HG03571 (cell line): ENCODE data around the gene SLC10A6.
"Not testable (repeated sequence)": the region's sequence is repeated elsewhere in the genome, so short reads cannot be mapped to it uniquely, and the experiment has no call there.

ENCODE experiments used
- ATAC-seq: cut with Tn5 transposase; IDR thresholded peaks from one replicate; pipeline ENCODE4 v1.9.1; 2021; ENCODE audit not compliant: unreplicated experiment

Gene SLC10A6, protein sequence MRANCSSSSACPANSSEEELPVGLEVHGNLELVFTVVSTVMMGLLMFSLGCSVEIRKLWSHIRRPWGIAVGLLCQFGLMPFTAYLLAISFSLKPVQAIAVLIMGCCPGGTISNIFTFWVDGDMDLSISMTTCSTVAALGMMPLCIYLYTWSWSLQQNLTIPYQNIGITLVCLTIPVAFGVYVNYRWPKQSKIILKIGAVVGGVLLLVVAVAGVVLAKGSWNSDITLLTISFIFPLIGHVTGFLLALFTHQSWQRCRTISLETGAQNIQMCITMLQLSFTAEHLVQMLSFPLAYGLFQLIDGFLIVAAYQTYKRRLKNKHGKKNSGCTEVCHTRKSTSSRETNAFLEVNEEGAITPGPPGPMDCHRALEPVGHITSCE

DNA sequence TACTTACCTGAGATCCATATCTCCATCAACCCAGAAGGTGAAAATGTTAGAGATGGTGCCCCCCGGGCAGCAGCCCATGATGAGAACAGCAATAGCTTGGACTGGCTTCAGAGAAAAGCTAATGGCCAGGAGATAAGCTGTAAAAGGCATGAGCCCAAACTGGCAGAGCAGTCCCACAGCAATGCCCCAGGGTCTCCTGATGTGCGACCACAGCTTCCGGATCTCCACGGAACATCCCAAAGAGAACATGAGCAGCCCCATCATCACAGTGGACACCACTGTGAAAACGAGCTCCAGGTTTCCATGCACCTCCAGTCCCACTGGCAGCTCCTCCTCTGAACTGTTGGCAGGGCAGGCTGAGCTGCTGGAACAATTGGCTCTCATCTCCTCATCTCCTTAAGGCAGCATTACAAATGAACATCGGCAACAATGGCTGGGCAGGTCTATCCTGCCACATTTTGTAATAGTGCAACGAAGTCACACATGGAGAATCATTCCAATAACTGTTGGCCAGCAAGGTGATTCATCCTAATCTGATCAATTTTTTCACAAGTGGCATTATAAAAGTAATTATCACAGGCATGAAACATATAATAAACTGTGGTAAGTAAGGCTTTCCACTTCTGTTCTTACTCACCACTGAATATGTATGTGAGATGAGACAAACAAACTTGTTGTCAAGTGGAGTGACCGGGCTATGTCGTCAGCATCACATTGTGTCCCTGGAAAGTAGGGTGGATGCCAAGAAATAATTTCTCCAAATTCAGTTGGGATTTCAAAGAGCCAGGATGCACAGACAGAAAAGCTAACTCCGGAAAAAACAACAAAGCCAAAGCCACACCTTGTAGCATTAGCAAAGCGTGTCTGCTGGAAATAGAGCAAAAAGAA is at the start of gene SLC10A6:
Gene SLC10A6, minus strand, starts transcription at position 653 of the 888 bp plus-strand sequence. Its CDS starts 269 bp downstream, at position 384.
- ATAC-seq: no peak

DNA sequence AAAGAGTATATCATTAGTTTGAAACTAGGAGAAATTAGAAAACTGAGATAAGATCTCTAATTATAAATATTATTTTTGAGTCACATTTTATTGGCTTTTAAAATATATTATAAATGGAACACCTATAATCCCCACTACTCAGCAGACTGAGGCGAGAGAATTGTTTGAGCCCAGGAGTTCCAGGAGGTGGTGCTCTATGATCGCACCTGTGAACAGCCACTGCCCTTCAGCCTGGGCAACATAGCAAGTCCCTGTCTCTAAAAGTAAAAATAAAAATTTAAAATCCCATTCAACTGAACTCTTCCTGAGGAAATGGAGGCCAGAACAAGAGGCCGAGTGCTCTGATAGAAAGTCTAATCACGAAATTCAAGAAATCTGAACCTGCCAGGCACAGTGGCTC is 49.4 kb upstream of the SLC10A6 start:
- ATAC-seq: no peak

DNA sequence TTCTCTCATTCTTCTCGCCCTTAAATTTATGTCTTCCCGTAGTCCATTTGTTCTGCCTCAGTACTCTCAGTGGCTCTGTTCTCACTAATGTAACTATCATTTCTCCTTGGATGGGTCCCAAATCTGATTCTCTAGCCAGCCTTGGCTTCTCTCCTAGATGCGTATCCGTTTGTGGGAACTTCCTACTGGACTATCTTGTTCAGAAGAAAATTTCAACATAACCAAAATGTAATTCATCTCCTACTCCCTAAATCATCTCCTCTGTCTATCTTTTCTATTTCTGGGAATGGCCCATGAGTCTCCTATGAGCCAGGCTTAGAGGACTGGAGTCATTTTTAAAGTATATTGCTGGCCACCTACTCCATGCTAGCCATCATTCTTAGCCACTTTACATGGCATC is 47.4 kb upstream of the SLC10A6 start:
- ATAC-seq: no peak

DNA sequence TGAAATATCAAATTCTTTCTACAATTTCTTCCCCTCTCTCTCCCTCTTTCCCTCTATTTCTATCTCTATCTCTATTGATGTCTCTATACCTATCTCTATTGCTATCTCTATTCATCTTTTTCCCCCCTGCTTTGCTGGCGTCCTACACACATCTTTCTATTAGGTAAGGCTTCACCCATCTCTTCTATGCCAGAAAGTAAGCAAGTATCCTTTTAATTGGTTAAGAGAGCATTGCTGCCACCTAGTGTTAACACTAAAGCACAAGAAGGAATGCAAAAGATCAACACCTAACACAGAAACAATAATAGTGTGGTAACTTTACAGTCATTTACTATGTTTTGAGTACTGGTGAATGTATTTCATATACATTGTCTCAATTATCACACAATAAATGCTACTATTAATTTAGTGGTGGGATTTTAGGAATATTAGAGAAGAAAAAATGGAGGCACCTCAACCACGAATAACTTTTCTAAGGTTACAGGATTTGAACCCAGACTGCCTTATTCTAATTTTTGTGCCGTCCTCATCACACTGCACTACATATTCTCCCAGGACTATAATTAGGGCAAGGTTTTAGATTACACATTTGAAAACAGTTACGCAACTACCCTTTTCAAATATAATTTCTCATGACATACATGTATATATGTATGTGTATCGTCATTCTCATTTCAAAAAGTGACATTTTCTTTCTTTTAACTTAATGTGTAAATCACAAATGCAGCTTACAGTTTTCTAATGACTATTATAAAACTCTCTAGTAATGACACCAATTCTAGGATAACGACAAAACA is 46.7 kb upstream of the SLC10A6 start:
- no peak for ATAC-seq

DNA sequence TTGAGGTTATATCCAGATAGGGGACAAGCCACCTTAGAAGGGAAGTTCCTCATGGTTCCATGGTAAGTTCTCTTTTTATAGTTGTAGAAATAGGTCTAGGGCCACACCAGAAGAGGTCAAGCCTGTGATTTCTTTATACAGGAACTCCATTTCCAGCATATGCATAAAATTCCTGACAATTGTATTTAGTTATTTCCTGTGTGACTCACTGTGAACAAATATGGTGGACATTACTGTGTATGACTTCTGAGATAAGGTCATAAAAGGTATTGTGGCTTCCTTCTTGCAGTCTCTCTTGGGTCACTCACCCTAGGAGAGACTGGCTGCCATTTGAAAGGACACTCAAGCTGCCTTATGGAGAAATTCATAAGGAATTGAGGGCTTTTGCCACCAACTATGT is 45.3 kb upstream of the SLC10A6 start:
- ATAC-seq: no peak

DNA sequence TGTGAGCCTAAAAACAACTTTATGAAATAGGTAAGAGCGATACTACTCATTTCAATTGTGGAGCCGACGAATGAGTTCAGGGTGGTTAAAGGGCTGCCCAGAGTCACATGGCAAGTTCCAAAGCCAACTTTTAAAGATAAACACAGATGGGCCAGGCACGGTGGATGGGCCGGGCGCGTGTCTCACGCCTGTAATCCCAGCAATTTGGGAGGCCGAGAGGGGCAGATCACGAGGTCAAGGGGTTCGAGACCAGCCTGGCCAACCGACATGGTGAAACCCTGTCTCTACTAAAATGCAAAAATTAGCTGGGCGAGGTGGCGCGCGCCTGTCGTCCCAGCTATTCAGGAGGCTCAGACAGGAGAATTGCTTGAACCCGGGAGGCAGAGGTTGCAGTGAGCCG is 44.0 kb upstream of the SLC10A6 start:
- no peak for ATAC-seq

DNA sequence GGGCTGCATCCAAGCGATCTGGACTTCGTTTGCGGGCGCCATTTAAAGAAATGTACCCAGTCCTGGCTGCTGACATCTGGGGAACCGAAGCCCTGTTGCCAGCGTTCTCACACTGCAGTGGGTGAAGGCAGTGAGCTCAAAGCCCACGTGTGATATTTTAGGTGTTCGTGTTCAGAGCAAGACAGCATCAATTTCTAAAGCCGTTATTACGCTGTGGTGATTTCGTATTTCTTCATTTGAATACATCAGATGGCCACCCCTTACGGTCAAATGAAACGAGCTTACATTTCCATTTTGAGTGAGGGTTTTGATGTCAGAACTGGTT is 43.4 kb upstream of the SLC10A6 start:
- ATAC-seq: no peak

DNA sequence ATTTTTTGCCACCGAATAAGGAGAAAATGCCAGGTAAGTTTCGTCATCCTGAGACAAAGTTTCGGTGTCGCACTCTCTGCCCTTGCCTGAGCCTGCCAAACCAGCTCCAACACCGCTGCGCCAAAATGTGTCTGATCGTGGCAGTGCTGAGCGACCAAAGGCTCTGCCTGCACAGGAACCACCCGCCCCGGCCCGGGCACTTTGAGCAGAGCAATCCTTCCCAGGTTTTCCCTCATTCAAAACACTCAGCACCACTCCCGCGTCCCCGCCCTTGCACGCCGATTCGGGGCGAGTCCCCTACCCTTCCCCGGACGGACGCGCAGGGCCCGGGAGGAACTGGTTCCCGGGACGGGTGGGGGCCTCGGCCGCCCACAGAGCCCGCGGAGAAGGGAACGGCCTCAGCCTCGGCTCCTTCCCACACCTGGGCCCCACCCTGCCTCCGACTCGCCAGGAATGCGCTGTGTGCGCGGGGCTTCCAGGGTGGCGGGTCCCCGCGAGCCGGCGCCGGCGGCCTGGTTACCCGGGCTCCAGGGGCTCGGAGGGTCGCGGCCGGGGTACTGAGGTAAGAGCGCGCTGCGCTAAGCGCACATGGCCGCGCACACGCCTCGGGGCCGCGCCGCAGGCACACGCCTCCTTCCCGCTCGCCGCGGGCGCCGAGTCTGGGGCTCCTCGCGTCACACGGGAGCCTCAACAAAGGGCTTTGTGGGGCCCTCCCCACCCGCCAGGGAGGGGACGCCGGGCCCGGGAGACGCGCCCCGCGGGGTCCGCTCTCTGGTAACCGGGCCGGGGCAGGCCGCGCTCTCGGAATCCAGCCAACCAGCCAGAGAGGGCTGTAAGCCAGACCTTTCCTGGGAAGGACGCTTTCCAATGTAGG is 42.8 kb upstream of the SLC10A6 start, which contains the start of gene C4orf36:
Gene C4orf36, minus strand, starts transcription at position 661 of the 874 bp plus-strand sequence. CDS start 902 bp downstream, outside the sequence.
- ATAC-seq: peak; percentile 60

DNA sequence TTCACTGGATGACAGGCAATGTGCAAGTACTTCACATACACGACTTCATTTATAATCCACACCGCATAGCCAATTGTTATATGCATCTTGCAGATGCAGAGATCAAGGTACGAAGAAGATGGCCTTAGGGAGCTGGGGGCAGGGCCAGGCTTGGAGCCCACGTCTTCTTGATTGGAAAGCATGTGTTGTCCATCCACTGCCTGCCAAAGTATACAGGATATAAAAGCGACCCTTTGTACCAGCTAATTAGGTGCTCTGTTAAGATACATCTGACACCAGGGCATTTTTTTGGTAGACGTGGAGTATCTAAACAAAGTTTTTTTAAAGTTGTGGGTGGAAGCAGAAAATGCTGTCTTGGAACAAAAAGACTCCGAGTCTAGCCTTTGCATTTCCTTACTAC is 41.6 kb upstream of the SLC10A6 start:
- no peak for ATAC-seq

DNA sequence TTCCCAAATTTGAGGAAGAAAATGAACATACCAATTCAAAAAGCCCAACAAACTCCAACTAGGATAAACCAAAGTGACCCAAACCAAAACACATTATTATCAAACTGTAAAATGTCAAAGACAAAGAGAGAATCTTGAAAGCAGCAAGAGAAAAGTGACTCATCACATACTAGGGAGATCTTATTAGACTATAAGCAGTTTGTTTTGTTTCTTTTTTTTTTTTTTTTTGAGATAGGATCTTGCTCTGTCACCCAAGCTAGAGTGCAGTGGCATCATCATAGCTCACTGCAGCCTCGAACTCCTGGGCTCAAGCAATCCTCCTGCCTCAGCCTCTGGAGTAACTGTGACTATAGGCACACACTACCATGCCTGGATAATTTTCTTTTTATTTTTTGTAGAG is 30.5 kb upstream of the SLC10A6 start:
- ATAC-seq: no peak

DNA sequence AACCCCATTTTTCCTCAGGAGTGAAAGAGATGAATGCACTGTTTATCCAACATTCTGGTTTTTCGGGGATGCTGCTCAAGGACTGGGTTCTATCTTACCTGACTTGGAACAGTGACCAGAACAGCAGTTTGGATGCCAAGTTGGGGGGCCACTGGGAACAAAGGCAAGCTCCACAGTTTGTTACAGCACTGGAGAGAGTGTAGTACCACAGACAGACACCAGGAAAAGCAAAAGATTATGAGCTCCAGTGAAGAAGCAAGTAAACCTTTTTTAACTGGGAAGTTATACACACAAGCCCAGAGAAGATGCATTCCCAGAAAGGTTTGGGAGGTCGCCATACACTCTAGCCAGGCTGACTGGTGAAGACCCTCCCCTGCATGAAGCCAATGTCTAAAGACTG is 29.5 kb upstream of the SLC10A6 start:
- no peak for ATAC-seq

DNA sequence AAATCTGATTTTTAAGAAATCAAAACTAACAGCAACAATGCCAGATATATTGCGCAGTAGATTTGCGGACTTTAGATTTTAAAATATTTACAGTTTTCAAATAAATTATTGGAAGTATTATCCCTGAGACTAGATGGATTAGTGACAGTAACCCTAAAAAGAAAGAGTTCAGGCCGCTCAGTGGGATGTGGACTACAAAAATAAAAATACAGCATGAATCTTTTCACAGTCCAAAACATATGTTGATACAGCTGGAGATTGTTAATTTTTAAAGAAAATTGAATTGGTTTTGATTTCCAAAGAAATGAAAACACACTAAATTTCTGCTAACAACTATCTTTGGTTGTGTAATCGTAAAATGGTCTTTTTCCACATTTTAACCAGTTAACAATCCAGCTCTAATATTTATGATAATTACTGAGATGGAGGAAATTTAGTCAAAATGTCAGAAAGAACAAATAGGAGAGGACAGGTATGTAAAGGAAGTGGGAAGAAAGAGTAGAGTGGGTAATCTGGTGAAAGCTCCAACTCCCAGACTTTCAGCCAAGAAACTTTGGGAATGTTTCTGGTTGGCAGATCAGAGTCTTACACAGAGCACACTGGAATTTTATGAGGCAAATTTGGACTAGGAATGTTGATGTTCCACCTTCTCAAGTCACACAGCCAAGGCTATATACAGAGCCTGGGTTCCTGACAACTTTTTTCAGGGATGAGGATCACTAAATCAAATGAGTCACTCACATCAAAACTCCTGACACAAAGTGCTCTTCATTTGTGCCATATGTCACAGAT is 27.9 kb upstream of the SLC10A6 start:
- ATAC-seq: no peak

DNA sequence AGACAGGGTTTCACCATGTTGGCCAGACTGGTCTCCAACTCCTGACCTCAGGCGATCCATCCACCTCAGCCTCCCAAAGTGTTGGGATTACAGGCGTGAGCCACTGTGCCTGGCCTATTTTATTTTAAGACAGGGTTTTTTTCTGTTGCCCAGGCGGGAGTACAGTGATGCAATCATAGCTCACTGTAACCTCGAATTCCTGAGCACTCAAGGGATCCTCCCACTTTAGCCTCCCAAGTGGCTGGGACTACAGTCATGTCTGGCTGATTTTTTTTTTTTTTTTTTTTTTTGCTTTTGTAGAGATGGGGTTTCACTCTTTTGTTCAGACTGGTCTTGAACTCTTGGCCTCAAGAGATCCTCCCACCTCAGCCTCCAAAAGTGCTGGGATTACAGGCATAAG is 26.3 kb upstream of the SLC10A6 start:
- not testable (repeated sequence) for ATAC-seq

DNA sequence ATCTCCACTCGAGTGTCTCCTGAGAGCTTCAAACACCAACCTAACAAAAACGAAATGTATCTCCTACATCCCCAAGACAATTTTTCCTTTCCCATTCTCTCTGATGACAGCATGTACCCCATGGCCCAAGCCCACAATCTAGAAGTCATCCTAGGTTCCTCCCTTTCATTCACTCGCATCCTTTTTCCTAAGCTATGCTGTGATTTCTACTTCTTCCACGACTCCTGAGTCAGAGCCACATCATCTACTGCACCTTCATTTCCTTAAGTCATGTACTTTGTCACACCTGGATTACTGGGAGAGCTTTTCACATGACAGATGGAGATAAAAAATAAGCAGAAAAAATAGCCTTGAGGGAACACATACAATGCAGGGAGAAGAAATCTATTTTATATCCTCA is 23.0 kb upstream of the SLC10A6 start:
- no peak for ATAC-seq

DNA sequence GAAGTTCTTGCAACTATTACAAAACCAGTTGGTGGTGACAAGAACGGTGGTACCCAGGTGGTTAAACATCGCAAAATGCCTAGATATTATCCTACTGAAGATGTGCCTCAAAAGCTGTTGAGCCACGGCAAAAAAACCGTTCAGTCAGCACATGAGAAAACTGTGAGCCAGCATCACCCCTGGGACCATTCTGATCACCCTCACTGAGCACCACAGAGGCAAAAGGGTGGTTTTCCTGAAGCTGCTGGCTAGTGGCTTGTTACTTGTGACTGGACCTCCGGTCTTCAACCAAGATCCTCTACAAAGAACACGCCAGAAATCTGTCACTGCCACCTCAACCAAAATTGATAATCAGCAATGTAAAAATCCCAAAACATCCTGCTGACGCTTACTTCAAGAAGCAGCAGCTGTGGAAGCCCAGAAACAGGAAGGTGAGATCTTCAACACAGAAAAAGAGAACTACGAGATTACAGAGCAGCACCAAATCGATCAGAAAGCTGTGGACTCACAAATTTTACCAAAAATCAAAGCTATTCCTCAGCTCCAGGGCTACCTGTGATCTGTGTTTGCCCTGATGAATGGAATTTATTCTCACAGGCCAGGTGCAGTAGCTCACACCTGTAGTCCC is 21.4 kb upstream of the SLC10A6 start:
- no peak for ATAC-seq

DNA sequence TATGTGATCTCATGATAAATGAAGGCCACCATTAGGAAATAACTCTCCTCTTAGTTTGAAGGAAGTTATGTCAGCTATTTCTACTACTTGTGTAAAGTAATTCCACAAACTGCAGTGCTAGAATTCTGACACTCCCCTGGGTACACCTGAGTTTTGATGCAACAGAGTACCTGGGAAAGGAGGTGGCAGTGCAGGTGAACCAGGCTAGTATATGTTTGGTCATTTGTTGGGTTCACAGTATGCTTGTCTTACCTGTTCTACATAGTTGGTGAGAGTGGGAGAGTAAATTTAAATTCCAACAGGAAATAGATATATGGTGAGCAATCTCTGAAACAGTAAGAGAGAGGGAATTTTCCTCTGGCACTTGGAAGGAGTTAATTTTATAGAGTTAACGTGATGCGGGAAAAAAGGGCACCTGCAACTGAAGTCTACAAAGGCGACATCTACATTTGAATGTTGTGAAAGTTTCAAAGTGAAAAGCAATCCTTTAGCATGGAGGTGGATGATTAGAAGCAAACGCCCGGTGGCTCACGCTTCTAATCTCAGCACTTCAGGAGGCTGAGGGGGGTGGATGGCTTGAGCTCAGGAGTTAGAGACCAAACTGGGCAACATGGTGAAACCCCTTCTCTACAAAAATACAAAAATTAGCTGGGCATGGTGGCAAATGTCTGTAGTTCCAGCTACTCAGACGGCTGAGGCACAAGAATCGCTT is 8.3 kb upstream of the SLC10A6 start:
- ATAC-seq: no peak

DNA sequence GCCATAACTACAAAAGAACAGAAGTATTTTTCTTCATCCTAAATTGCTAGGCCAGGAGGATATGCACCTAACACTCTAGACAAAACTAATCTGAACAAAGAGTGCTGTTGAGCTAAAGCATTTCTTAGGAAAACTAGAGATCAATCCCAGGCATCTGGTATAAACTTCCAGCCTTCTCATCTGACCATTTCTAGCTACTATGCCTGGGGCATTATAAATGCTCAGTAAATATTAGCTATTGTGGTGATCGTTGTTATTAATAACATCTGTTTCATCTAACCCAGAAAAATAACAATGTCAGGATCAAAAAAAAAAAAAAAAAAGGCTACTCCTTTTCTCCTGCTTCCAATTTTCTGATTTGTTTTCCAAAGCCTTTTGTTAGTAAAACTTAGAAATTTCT is 7.7 kb upstream of the SLC10A6 start:
- no peak for ATAC-seq

DNA sequence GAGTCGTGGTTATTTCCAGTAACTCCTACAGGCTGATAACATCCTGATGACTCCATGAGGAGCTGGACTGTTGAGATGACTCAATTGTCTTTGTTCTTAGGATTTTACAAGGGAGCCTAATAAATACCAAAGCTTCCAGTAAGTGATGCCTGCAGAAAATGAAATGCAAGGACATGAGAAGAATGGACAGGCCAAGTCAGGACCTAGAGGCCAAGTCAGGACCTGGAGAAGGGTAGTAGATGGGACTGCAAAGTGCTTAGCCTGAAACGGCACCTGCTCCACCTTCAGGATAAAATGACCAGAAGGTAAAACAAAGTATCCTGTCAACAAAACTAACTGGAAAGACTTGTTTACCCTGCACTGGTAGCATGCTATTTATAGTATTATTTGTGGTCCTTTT is 6.4 kb upstream of the SLC10A6 start:
- no peak for ATAC-seq

DNA sequence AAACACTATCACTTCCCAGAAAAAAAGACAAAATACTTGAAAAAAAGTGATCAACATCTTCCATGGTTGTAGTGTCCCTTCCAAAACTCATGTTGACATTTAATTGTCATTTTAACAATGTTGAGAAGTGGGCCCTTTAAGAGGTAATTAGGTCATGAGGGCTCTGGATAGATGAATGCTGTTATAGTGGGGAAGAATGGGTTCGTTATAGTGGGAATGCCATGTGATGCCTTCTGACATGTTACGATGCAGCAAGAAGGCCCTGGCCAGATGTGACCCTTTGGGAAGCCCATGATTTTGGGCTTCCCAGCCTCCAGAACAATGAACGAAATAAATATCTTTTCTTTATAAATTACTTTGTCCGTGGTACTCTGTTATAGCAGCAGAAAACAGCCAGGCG is 4.0 kb upstream of the SLC10A6 start:
- ATAC-seq: no peak
